ENCODE results near the gene HSPA1A. TPM values are rescaled to one million over a fixed set of nuclear protein-coding genes. Genes with fewer than 3 reads are reported as not detected.
"Not testable (repeated sequence)": the region's sequence is repeated elsewhere in the genome, so short reads cannot be mapped to it uniquely, and the experiment has no call there.

HSPA1A gene
- total and polyA plus RNA-seq, 12 donors, result 48.5 to 261 (median 183) TPM

DNA sequence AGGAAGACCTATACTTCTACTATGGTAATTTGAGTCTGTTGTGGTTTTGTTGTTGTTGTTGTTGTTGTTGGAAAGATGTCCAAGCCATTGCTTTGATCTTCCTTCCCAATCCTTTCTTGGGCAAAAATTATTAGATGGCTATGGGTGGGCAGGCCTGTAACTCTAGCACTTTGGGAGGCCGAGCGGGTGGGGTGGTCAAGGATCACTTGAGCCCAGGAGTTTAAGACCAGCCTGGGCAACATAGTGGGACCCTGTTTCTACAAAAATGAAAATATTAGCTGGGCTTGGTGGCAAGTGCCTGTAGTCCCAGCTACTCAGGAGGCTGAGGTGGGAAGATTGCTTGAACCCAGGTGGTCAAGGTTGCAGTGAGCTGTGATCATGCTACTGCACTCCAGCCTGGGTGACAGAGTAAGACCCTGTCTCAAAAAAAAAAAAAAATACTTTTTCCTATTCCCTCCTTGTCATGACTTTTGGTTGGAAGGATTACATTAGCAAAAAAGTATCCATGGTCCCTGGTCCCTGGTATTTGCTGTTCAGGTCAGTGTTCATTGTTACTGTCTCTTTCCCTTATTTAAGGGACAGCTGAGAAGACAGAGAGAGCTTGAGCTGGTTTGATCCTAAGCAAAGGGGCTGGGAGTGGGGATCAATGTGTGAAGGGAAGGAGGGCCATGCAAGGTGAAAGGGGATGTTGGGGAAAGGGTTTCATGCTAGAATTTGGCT, 35.6 kb downstream of the HSPA1A start:
- DNase-seq, result no peak
- no peaks in the 10 kb centered on the region for H3K27me3 ChIP-seq
- no peak overlapping the region for H3K4me3 ChIP-seq
- H3K9me3 ChIP-seq (replicated peaks in 1 of 3), result no peaks in the 10 kb centered on the region
- intact Hi-C loops (cut with DNase I), result no loop called here
- no peaks in the 10 kb centered on the region for H3K4me1 ChIP-seq (replicated peaks in 1 of 2)
- H3K27ac ChIP-seq, result no peak overlapping the region
- no peaks in the 10 kb centered on the region for H3K36me3 ChIP-seq (replicated peaks in 1 of 2)
- TF ChIP-seq, protein P1, sequence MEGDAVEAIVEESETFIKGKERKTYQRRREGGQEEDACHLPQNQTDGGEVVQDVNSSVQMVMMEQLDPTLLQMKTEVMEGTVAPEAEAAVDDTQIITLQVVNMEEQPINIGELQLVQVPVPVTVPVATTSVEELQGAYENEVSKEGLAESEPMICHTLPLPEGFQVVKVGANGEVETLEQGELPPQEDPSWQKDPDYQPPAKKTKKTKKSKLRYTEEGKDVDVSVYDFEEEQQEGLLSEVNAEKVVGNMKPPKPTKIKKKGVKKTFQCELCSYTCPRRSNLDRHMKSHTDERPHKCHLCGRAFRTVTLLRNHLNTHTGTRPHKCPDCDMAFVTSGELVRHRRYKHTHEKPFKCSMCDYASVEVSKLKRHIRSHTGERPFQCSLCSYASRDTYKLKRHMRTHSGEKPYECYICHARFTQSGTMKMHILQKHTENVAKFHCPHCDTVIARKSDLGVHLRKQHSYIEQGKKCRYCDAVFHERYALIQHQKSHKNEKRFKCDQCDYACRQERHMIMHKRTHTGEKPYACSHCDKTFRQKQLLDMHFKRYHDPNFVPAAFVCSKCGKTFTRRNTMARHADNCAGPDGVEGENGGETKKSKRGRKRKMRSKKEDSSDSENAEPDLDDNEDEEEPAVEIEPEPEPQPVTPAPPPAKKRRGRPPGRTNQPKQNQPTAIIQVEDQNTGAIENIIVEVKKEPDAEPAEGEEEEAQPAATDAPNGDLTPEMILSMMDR (IDR thresholded peaks at IDR 0.05), result no peak
- no peak for TF ChIP-seq POLR2A (IDR thresholded peaks at IDR 0.05)
- 88 to 99% (median 95%) methylated on average over 2 of the region's 2 CpGs for WGBS, 4 donors

DNA sequence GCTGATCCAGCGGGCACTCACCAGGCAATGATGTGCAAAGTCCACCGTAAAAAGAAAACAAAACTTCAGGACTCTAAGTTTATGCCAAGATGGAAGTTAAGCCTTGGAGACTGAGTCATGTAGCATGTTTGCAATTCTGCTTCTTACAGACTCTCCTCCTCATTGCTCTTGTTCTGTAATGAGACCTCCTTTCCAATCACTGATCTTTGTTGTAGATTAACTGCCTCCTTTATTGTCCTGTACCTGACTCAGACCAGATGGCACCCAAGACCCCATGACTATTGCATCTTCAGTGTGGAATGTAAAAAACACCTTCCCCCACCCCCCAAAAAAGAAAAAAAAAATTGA, 36.1 kb downstream of the HSPA1A start:
- intact Hi-C loops (cut with DNase I), result no loop called here
- Histone ChIP-seq H3K4me3 (no peak overlapping the region), H3K36me3 (replicated peaks in 1 of 2) (no peaks in the 10 kb centered on the region), H3K4me1 (replicated peaks in 1 of 2) (no peaks in the 10 kb centered on the region), H3K9me3 (replicated peaks in 1 of 3) (no peaks in the 10 kb centered on the region), H3K27ac (no peak overlapping the region), H3K27me3 (no peaks in the 10 kb centered on the region)
- TF ChIP-seq, protein P1 (IDR thresholded peaks at IDR 0.05), result no peak
- TF ChIP-seq POLR2A (IDR thresholded peaks at IDR 0.05), result no peak
- no peak for DNase-seq
- 55 to 70% (median 64%) methylated on average over 2 of the region's 2 CpGs for WGBS, 4 donors

DNA sequence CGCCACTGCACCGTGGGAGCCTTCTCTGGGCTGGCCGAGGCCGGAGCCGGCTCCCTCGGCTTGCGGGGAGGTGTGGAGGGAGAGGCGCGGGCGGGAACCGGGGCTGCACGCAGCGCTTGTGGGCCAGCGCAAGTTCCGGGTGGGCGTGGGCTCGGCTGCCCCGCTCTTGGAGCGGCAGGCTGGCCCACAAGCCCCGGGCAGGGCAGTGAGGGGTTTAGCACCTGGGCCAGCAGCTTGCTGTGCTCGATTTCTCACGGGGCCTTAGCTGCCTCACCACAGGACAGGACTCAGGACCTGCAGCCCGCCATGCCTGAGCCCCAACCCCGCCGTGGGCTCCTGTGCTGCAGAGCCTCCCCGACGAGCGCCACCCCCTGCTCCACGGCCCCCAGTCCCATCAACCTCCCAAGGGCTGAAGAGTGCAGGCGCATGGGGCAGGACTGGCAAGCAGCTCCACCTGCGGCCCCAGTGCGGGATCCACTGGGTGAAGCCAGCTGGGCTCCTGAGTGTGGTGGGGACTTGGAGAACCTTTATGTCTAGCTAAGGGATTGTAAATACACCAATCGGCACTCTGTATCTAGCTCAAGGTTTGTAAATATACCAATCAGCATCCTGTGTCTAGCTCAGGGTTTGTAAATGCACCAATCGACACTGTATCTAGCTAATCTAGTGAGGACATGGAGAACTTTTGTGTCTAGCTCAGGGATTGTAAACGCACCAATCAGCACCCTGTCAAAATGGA, 36.8 kb downstream of the HSPA1A start:
- WGBS, 4 donors, result 77 to 93% (median 88%) methylated on average over 8 to 35 of the region's 35 CpGs

DNA sequence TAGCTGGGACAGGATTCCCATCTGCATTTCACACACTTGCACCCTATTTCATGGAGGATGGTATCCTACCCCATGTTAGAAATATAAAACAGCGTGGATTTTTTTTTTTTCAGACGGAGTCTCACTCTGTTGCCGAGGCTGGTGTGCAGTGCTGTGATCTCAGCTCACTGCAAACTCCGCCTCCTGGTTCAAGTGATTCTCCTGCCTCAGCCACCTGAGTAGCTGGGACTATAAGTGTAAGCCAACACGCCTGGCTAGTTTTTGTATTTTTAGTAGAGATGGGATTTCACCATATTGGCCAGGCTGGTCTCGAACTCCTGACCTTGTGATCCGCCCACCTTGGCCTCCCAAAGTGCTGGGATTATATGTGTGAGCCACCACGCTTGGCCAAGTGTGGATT, 42.4 kb downstream of the HSPA1A start:
- H3K27ac ChIP-seq; H3K9me3 ChIP-seq (replicated peaks in 1 of 3); H3K4me3 ChIP-seq; H3K27me3 ChIP-seq; DNase-seq; H3K4me1 ChIP-seq (replicated peaks in 1 of 2); intact Hi-C loops (cut with DNase I): not testable (repeated sequence)
- peaks cover 0 to 43% of the 10 kb centered on the region in 2 donors for H3K36me3 ChIP-seq (replicated peaks in 1 of 2)
- 82 to 93% (median 88%) methylated on average over 5 to 8 of the region's 8 CpGs for WGBS, 4 donors

More for the DNA sequence above, 36.8 kb downstream of the HSPA1A start:
- H3K4me1 ChIP-seq (replicated peaks in 1 of 2); H3K9me3 ChIP-seq (replicated peaks in 1 of 3); H3K36me3 ChIP-seq (replicated peaks in 1 of 2); DNase-seq; H3K4me3 ChIP-seq; H3K27ac ChIP-seq; intact Hi-C loops (cut with DNase I); H3K27me3 ChIP-seq: not testable (repeated sequence)

DNA sequence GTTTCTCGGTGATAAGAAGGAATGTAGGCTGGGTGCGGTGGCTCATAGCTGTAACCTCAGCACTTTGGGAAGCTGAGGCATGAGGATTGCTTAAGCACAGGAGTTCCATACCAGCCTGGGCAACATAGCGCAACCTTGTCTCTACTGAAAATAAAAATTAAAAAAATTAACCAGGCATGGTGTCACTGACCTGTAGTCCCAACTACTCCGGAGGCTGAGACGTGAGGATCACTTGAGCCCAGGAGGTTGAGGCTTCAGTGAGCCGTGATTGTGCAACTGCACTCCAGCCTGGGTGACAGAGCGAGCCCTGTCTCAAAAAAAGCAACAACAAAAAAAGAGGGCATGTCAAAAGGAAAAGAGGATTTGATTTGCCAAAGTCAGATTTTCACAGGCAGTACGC, 43.4 kb downstream of the HSPA1A start:
- H3K27ac ChIP-seq, result no peak overlapping the region
- no peak overlapping the region for H3K4me3 ChIP-seq
- H3K27me3 ChIP-seq, result no peaks in the 10 kb centered on the region
- H3K4me1 ChIP-seq (replicated peaks in 1 of 2), result peaks cover 3 to 15% of the 10 kb centered on the region in 2 donors
- DNase-seq, result no peak
- intact Hi-C loops (cut with DNase I), result no loop called here
- WGBS, 4 donors, result 94 to 97% (median 95%) methylated on average over 8 of the region's 8 CpGs
- no peaks in the 10 kb centered on the region for H3K9me3 ChIP-seq (replicated peaks in 1 of 3)
- TF ChIP-seq, protein P1 (IDR thresholded peaks at IDR 0.05), result no peak
- TF ChIP-seq POLR2A (IDR thresholded peaks at IDR 0.05), result no peak
- peaks cover 0 to 43% of the 10 kb centered on the region in 2 donors for H3K36me3 ChIP-seq (replicated peaks in 1 of 2)

All from adrenal gland (tissue), 12 donors.